ENCODE data around the gene TTLL8.

TTLL8 gene

GRCh38 chr22:50001388-50002231 lies 56.5 kb downstream of the TTLL8 start:
- H3K9ac ChIP-seq (ENCODE audit: low read length): no peak overlapping the region
- no peaks in the 10 kb centered on the region for H3F3A ChIP-seq (ENCODE audit: insufficient read depth, low read length)
- H3K4me3 ChIP-seq (ENCODE audit: low read depth, low read length, poor library complexity, severe bottlenecking): no peak overlapping the region
- no peak; the same call in 1 of the 2 replicates for TF ChIP-seq CTCF (IDR thresholded peaks at IDR 0.05; ENCODE audit: low read length)
- TF ChIP-seq EZH2 (IDR thresholded peaks at IDR 0.05; ENCODE audit: borderline replicate concordance, low read length): no peak
- no peaks in the 10 kb centered on the region for H3K9me3 ChIP-seq (ENCODE audit: low read length)
- H3K27me3 ChIP-seq (ENCODE audit: insufficient read depth, low read length): no peaks in the 10 kb centered on the region
- no peaks in the 10 kb centered on the region for H4K20me1 ChIP-seq (ENCODE audit: insufficient read depth, low read length)
- no peak overlapping the region for H2AFZ ChIP-seq (ENCODE audit: low read length)
- no peaks in the 10 kb centered on the region for H3K36me3 ChIP-seq (ENCODE audit: insufficient read depth, low read length)
- no peak overlapping the region for H3K4me2 ChIP-seq (ENCODE audit: low read length)
- no peaks in the 10 kb centered on the region for H3K79me2 ChIP-seq (ENCODE audit: insufficient read depth, low read length)
- no peaks in the 10 kb centered on the region for H3K9me2 ChIP-seq (ENCODE audit: low read depth, low read length)
- no peak overlapping the region for H3K27ac ChIP-seq (ENCODE audit: low read depth, low read length, poor library complexity, severe bottlenecking)
- no peaks in the 10 kb centered on the region for H3K4me1 ChIP-seq (ENCODE audit: insufficient read depth, low read length, severe bottlenecking)

GRCh38 chr22:50000587-50001387 lies 57.3 kb downstream of the TTLL8 start:
- Histone ChIP-seq H3K27ac (ENCODE audit: low read depth, low read length, poor library complexity, severe bottlenecking) (no peak overlapping the region), H3K9me2 (ENCODE audit: low read depth, low read length) (no peaks in the 10 kb centered on the region), H3K4me2 (ENCODE audit: low read length) (no peak overlapping the region), H3K9ac (ENCODE audit: low read length) (no peak overlapping the region), H3K4me3 (ENCODE audit: low read depth, low read length, poor library complexity, severe bottlenecking) (no peak overlapping the region), H3K4me1 (ENCODE audit: insufficient read depth, low read length, severe bottlenecking) (no peaks in the 10 kb centered on the region), H4K20me1 (ENCODE audit: insufficient read depth, low read length) (no peaks in the 10 kb centered on the region), H2AFZ (ENCODE audit: low read length) (no peak overlapping the region), H3K79me2 (ENCODE audit: insufficient read depth, low read length) (no peaks in the 10 kb centered on the region), H3F3A (ENCODE audit: insufficient read depth, low read length) (no peaks in the 10 kb centered on the region), H3K36me3 (ENCODE audit: insufficient read depth, low read length) (no peaks in the 10 kb centered on the region), H3K27me3 (ENCODE audit: insufficient read depth, low read length) (no peaks in the 10 kb centered on the region), H3K9me3 (ENCODE audit: low read length) (no peaks in the 10 kb centered on the region)
- no peak for TF ChIP-seq EZH2 (IDR thresholded peaks at IDR 0.05; ENCODE audit: borderline replicate concordance, low read length)
- no peak for TF ChIP-seq CTCF (IDR thresholded peaks at IDR 0.05; ENCODE audit: low read length)

GRCh38 chr22:49999946-50000586 lies 58.0 kb downstream of the TTLL8 start:
- H3F3A ChIP-seq (ENCODE audit: insufficient read depth, low read length): no peaks in the 10 kb centered on the region
- no peak for TF ChIP-seq CTCF (IDR thresholded peaks at IDR 0.05; ENCODE audit: low read length)
- no peak overlapping the region for H3K9ac ChIP-seq (ENCODE audit: low read length)
- no peaks in the 10 kb centered on the region for H3K27me3 ChIP-seq (ENCODE audit: insufficient read depth, low read length)
- H3K4me2 ChIP-seq (ENCODE audit: low read length): no peak overlapping the region
- H2AFZ ChIP-seq (ENCODE audit: low read length): no peak overlapping the region
- H3K27ac ChIP-seq (ENCODE audit: low read depth, low read length, poor library complexity, severe bottlenecking): no peak overlapping the region
- H3K79me2 ChIP-seq (ENCODE audit: insufficient read depth, low read length): no peaks in the 10 kb centered on the region
- no peaks in the 10 kb centered on the region for H3K9me2 ChIP-seq (ENCODE audit: low read depth, low read length)
- no peaks in the 10 kb centered on the region for H4K20me1 ChIP-seq (ENCODE audit: insufficient read depth, low read length)
- H3K36me3 ChIP-seq (ENCODE audit: insufficient read depth, low read length): no peaks in the 10 kb centered on the region
- no peaks in the 10 kb centered on the region for H3K9me3 ChIP-seq (ENCODE audit: low read length)
- H3K4me1 ChIP-seq (ENCODE audit: insufficient read depth, low read length, severe bottlenecking): no peaks in the 10 kb centered on the region
- no peak overlapping the region for H3K4me3 ChIP-seq (ENCODE audit: low read depth, low read length, poor library complexity, severe bottlenecking)

Data from OCI-LY1 (cell line).